Activated CD4-positive, alpha-beta T cell treated with anti-CD3 and anti-CD28 coated beads, Interleukin-2, amount 50 U/mL, for 48 hours (primary cell): Measurements from ENCODE around the gene DPH2.

ENCODE experiments used
- DNase-seq, 2 experiments: peaks; one replicate each; pipeline ENCODE4 v3.0.0-alpha.2; 2020

DPH2 gene

GRCh38 chr1:44002606-44003157 is 32.9 kb downstream of the DPH2 start:
- no peak for DNase-seq

GRCh38 chr1:44008259-44008658 is 38.4 kb downstream of the DPH2 start:
- DNase-seq: no peak

DNA sequence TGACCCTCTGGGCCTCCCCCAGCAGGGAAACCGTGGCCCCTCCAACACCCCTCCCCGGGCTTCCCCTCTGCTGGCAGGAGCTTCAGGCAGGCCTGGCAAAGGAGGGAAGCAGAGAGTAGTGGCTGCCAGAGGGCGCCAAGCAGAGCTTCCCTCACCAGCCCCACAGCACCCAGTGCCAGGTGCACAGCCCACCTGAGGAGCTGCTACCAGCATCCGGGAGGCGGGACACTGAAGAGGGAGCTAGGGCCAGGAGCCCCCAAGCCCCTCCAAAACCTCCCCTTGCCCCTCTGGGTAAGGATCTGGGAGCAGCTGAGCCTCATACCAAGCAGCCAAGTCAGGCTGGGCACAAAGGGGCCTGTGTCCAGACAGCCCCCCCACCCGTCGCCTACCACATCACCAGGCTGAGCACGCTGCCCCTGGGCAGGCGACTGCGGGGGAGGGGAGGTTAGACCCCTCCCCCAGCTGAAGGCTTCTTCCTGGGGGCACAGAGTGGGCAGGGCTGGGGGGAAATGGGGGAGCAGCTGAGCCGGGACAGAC is 41.2 kb downstream of the DPH2 start:
- DNase-seq: no peak

GRCh38 chr1:44012404-44012803 is 42.6 kb downstream of the DPH2 start:
- no peak for DNase-seq

GRCh38 chr1:44012941-44013609 is 43.3 kb downstream of the DPH2 start:
- DNase-seq: no peak

GRCh38 chr1:44013949-44014348 is 44.1 kb downstream of the DPH2 start:
- no peak for DNase-seq

DNA sequence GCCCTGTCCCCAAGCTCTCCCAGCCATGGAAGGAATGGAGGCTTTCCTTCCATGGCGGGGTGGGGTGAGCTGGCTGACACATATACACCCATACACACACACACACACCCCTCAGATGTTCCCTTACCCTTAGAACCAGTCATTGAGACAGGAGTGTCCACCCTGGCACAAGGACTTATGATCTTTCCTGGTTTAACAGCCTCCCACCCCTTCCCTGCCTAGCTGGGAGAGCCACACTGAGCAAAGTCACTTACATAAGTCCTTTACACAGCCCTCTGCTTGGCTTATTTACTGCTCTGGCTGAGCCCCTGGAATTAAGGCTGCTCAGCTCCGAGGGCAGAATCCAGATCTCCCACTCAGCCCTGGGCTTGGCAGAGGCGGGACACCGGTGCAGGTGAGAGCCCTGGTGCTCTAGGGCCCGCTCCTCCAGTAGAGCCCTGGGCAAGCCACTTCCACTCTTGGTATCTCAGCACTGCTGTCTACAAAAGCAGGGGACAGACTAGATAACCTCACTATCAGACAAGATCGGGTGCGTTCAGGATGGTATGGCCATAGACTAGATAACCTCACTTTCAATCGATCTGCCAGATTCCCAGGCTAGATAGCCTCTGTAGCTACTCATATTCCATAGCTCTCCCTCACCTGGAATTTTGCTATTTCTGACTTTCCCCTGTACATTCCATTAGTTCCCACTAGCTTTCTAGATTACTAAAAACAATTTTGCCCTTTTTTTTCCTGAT is 44.7 kb downstream of the DPH2 start:
- no peak for DNase-seq

DNA sequence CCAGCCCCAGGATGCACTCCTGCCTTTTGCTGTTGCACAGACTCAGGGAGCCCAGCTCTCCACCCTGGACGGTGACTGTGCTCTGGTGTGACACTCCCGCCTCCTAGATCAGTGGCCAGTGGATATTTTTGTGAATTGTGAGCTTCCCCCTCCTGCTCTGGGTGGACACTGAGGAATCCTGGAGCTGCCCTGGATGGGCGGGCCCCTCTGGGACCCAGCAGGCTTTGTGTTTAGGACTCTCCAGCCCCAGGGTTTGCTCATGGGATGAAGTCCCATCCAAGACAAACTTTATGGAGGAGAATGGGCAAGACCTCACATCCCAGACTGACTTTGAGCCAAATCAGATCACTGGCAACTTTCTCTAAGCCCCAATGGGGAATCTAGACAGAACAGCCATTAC is 45.4 kb downstream of the DPH2 start:
- DNase-seq: no peak

DNA sequence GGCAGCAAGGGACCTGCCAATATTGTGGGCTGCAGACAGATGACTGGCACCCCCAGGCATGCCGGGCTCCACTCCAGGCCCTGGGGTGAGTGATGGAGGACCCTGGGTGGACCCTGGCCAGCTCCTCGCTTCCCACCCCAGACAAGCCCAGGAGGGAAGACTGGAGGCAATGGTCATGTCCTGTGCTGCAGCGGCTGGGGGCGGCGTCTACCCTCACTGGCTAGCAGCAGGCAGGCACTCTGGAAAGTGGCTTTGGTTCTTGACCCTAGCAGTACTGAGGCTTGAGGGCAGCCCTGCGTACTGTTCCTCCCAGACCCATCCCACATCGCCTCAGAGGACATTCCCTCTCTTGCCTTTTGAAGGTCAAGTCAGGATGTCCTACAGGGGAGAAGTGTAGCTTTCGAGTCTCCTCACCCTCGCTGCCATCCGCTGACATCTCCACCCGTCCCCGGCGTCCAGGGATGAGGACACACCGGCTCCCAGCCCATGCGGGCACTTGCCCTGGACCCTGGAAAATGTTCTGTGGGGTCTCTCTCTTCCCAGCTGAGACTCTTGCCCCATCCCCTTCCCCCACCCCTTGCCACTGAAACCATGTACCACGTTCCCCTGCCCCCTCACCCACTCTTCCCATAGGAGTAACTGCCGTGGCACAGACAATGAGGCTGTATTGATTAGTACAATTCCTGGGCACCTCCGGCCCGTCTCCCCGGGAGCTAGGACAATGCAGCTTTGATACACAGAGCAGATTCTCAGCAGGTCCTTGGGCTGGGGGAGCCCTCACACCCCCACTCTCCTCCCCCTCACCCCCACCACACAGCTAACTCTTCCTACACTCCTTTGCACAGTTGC is 46.5 kb downstream of the DPH2 start:
- no peak for DNase-seq

DNA sequence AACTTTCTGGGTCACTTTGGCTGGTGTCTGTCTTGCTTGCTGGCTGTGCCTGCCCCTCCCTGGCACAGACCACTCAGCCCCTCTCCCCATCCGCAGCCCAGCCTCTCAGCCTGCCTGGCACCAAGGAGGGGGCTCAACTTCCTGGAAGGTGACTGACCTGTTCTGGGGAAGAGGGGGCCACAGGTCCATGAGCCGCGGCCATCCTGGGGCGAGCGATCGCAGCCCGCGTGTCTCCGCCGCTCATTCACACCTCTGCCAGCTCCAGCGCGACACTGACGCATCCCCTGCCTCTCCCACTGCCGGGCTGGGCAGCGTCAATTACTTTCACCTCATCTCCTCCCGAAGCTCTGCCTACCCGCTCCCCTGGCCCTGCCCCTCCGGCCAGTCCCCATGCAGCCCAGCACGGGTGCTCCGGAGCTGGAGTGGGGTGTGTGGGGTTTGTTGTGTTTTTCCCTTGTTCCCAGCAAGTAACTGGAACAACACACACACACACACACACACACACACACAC is 47.1 kb downstream of the DPH2 start:
- no peak for DNase-seq

- no peak for DNase-seq
These were observed 49.7 kb downstream of the DPH2 start for GRCh38 chr1:44019466-44019948.

- DNase-seq: no peak
These were observed 50.7 kb downstream of the DPH2 start for GRCh38 chr1:44020464-44020863.

GRCh38 chr1:44021156-44021555 is 51.3 kb downstream of the DPH2 start:
- no peak for DNase-seq

DNA sequence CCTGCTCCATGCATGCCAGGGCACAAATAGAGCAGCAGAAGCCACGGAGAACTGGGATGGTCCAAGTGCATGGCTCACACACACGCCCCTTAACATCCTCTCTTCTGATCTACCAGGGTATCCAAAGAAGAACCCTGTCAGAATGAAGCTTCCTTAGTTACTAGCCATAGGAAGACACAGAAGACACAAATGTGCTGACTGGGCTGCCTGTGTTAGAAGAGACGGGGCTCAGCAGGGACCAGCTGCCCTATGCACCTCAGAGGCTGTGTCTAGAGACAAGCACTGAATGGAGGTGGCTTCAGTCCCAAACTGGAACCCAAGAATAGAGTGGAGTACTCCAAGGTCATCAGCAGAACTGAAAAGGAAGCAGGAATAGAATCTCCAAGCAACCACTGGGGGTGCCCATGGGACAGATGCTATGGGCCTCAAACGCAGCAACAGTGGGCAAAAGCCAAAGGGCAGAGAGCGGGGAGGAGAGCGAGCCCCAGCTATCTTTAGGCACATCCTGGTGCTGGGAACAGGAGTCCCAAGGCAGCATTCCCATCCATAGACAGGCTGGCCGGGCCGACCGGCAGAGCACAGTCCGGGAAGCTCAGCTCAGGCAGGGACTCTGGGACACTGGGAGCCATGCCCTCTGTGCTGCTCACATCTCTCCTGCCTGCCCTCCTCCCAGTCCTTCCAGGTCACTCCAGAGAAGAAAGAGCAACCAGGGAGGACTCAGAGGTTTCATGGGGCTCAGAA is 51.9 kb downstream of the DPH2 start:
- DNase-seq: no peak
